OCI-LY1 (cell line): ENCODE measurements around the gene ARHGEF11.
"Not testable (repeated sequence)": the region's sequence is repeated elsewhere in the genome, so short reads cannot be mapped to it uniquely, and the experiment has no call there.

Source experiments
- H2AFZ ChIP-seq: fragments of 200-600 bp; sonication (generic), shearing (Covaris generic); 2 replicates; pipeline ENCODE4 v1.6.0; 2014; ENCODE audit warnings: antibody characterized with exemption, mild to moderate bottlenecking, low read length
- H3F3A ChIP-seq: fragments of 200-600 bp; sonication (generic), shearing (Covaris generic); 2 replicates; pipeline ENCODE4 v1.6.0; 2014; ENCODE audit warnings: mild to moderate bottlenecking, antibody characterized with exemption, low read length, moderate library complexity; ENCODE audit not compliant: insufficient read depth
- H3K27ac ChIP-seq: fragments of 200-600 bp; sonication (generic); 2 replicates; pipeline ENCODE4 v1.5.1; 2014; ENCODE audit warnings: low read length, mixed run types, mild to moderate bottlenecking, low read depth; ENCODE audit not compliant: poor library complexity, severe bottlenecking
- H3K27me3 ChIP-seq: fragments of 200-600 bp; sonication (generic); 2 replicates; pipeline ENCODE4 v1.6.0; 2014; ENCODE audit warnings: antibody characterized with exemption, mild to moderate bottlenecking, low read length, moderate library complexity; ENCODE audit not compliant: insufficient read depth
- H3K36me3 ChIP-seq: fragments of 200-600 bp; sonication (generic); 2 replicates; pipeline ENCODE4 v1.6.1; 2014; ENCODE audit warnings: mild to moderate bottlenecking, antibody characterized with exemption, low read length, moderate library complexity, mixed read lengths; ENCODE audit not compliant: insufficient read depth
- H3K4me1 ChIP-seq: fragments of 200-600 bp; sonication (generic); 2 replicates; pipeline ENCODE4 v1.5.1; 2014; ENCODE audit warnings: mild to moderate bottlenecking, low read length, moderate library complexity; ENCODE audit not compliant: insufficient read depth, severe bottlenecking
- H3K4me2 ChIP-seq: fragments of 200-600 bp; sonication (generic), shearing (Covaris generic); 2 replicates; pipeline ENCODE4 v1.6.1; 2014; ENCODE audit warnings: low read length
- H3K4me3 ChIP-seq: fragments of 200-600 bp; sonication (generic); 2 replicates; pipeline ENCODE4 v1.5.1; 2014; ENCODE audit warnings: low read length, low read depth, mild to moderate bottlenecking, mixed read lengths; ENCODE audit not compliant: poor library complexity, severe bottlenecking
- H3K79me2 ChIP-seq: fragments of 200-600 bp; shearing (Covaris generic); 2 replicates; pipeline ENCODE4 v1.6.1; 2016; ENCODE audit warnings: mixed run types, low read length, mixed read lengths; ENCODE audit not compliant: insufficient read depth
- H3K9ac ChIP-seq: fragments of 200-600 bp; sonication (generic), shearing (Covaris generic); 2 replicates; pipeline ENCODE4 v1.6.1; 2014; ENCODE audit warnings: mild to moderate bottlenecking, low read length, mixed read lengths
- H3K9me2 ChIP-seq: fragments of 200-600 bp; sonication (generic), shearing (Covaris generic); 2 replicates; pipeline ENCODE4 v1.6.1; 2014; ENCODE audit warnings: low read depth, mild to moderate bottlenecking, low read length, mixed read lengths
- H3K9me3 ChIP-seq: fragments of 200-600 bp; shearing (Covaris generic); 2 replicates; pipeline ENCODE4 v1.6.1; 2014; ENCODE audit warnings: low read length, mixed read lengths
- H4K20me1 ChIP-seq: fragments of 200-600 bp; sonication (generic), shearing (Covaris generic); 2 replicates; pipeline ENCODE4 v1.6.0; 2016; ENCODE audit warnings: mild to moderate bottlenecking, low read length; ENCODE audit not compliant: insufficient read depth
- EZH2 ChIP-seq: fragments of 200-600 bp; sonication (generic), shearing (Covaris generic); IDR thresholded peaks from 2 replicates; pipeline ENCODE4 v1.8.0; 2017; ENCODE audit warnings: borderline replicate concordance, mixed run types, mild to moderate bottlenecking, antibody characterized with exemption, low read length, moderate library complexity, mixed read lengths
- TF ChIP-seq, protein P1 (sequence below): fragments of 200-600 bp; sonication (generic), shearing (Covaris generic); IDR thresholded peaks from 2 replicates; pipeline ENCODE4 v1.5.1; 2017; ENCODE audit warnings: mild to moderate bottlenecking, antibody characterized with exemption, low read length, moderate library complexity, mixed read lengths

The ARHGEF11 gene

GRCh38 chr1:157056269-157056668 is 10.7 kb upstream of the ARHGEF11 start:
- Histone ChIP-seq H3K9me2 (no peaks in the 10 kb centered on the region), H3K4me2 (no peak overlapping the region), H2AFZ (no peak overlapping the region), H3K27ac (no peak overlapping the region), H4K20me1 (no peaks in the 10 kb centered on the region), H3K9ac (no peak overlapping the region), H3K36me3 (no peaks in the 10 kb centered on the region), H3K27me3 (no peaks in the 10 kb centered on the region), H3F3A (no peaks in the 10 kb centered on the region), H3K4me3 (no peak overlapping the region), H3K9me3 (no peaks in the 10 kb centered on the region), H3K4me1 (no peaks in the 10 kb centered on the region), H3K79me2 (no peaks in the 10 kb centered on the region)
- TF ChIP-seq EZH2, result no peak

DNA sequence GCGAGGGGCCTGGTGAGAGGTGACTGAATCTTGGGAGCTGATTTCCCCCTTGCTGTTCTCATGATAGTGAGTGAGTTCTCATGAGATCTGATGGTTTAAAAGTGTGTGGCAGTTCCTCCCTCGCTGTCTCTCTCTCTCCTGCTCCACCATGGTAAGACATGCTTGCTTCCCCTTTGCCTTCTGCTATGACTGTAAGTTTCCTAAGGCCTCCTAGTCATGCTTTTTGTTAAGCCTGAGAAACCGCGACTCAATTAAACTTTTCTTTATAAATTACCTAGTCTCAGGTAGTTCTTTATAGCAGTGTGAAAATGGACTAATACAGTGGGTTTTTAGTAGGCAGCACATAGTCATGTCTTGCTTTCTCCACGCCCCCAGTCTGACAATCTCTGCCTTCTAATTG is 10.2 kb upstream of the ARHGEF11 start:
- not testable (repeated sequence) for H3K27me3 ChIP-seq, H3K79me2 ChIP-seq, H3K4me3 ChIP-seq, H3K4me2 ChIP-seq, H3K27ac ChIP-seq, H3K4me1 ChIP-seq, H3K9ac ChIP-seq, H3K36me3 ChIP-seq, H3F3A ChIP-seq, H2AFZ ChIP-seq, H3K9me2 ChIP-seq, H4K20me1 ChIP-seq, H3K9me3 ChIP-seq

DNA sequence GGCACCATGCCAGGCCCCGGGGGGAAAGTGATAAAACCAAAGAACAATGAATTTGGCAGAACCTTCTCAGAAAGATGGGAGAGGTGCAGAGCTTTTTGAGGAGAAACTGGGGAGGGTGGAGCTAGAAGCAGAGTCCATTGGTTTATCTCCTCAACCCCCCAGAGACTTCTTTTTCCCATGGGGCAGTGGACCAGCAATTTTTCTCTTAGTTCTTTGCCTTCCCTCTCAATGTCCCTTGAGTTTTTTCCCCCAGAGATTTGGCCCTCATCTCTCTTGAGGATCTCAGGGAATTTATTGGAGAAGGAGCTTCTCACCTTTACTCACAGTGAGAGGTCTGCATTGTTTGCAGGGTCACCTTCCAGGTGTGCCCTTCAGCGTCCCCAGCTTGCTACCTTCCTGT is 5.3 kb upstream of the ARHGEF11 start:
- H4K20me1 ChIP-seq, result no peaks in the 10 kb centered on the region
- no peak overlapping the region for H3K4me3 ChIP-seq
- H3K36me3 ChIP-seq, result no peaks in the 10 kb centered on the region
- TF ChIP-seq, protein P1, sequence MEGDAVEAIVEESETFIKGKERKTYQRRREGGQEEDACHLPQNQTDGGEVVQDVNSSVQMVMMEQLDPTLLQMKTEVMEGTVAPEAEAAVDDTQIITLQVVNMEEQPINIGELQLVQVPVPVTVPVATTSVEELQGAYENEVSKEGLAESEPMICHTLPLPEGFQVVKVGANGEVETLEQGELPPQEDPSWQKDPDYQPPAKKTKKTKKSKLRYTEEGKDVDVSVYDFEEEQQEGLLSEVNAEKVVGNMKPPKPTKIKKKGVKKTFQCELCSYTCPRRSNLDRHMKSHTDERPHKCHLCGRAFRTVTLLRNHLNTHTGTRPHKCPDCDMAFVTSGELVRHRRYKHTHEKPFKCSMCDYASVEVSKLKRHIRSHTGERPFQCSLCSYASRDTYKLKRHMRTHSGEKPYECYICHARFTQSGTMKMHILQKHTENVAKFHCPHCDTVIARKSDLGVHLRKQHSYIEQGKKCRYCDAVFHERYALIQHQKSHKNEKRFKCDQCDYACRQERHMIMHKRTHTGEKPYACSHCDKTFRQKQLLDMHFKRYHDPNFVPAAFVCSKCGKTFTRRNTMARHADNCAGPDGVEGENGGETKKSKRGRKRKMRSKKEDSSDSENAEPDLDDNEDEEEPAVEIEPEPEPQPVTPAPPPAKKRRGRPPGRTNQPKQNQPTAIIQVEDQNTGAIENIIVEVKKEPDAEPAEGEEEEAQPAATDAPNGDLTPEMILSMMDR, result no peak
- no peak for TF ChIP-seq EZH2
- no peaks in the 10 kb centered on the region for H3K79me2 ChIP-seq
- H3K4me2 ChIP-seq, result no peak overlapping the region
- no peaks in the 10 kb centered on the region for H3K9me3 ChIP-seq
- no peak overlapping the region for H3K27ac ChIP-seq
- no peak overlapping the region for H2AFZ ChIP-seq
- no peaks in the 10 kb centered on the region for H3K4me1 ChIP-seq
- no peaks in the 10 kb centered on the region for H3K27me3 ChIP-seq
- no peaks in the 10 kb centered on the region for H3K9me2 ChIP-seq
- no peaks in the 10 kb centered on the region for H3F3A ChIP-seq
- H3K9ac ChIP-seq, result no peak overlapping the region

- no peak overlapping the region for H2AFZ ChIP-seq
- peaks cover 6% of the 10 kb centered on the region; the same call in 1 of the 2 replicates for H3K27me3 ChIP-seq
- H4K20me1 ChIP-seq, result no peaks in the 10 kb centered on the region
- peaks cover 4% of the 10 kb centered on the region for H3K4me1 ChIP-seq
- no peak overlapping the region for H3K27ac ChIP-seq
- no peaks in the 10 kb centered on the region for H3K9me3 ChIP-seq
- no peaks in the 10 kb centered on the region for H3K36me3 ChIP-seq
- no peak overlapping the region for H3K4me3 ChIP-seq
- TF ChIP-seq, protein P1, result no peak
- no peak for TF ChIP-seq EZH2
- H3K9ac ChIP-seq, result no peak overlapping the region
- no peaks in the 10 kb centered on the region for H3K79me2 ChIP-seq
- no peaks in the 10 kb centered on the region for H3K9me2 ChIP-seq
- H3K4me2 ChIP-seq, result no peak overlapping the region
- no peaks in the 10 kb centered on the region for H3F3A ChIP-seq
Measured at GRCh38 chr1:157047062-157047410, 1.5 kb upstream of the ARHGEF11 start.
